Jurkat, Clone E6-1 (cell line): Measurements from ENCODE around the gene PPEF1.

Source experiments
- DNase-seq: peaks from one replicate; pipeline ENCODE4 v3.0.0-alpha.2; 2011; ENCODE audit warnings: low read depth, low spot score
- H3K4me3 ChIP-seq: 2 replicates; pipeline ENCODE4 v1.5.1; 2011; ENCODE audit warnings: mild to moderate bottlenecking, low read length, control low read depth, moderate library complexity

Gene PPEF1

DNA sequence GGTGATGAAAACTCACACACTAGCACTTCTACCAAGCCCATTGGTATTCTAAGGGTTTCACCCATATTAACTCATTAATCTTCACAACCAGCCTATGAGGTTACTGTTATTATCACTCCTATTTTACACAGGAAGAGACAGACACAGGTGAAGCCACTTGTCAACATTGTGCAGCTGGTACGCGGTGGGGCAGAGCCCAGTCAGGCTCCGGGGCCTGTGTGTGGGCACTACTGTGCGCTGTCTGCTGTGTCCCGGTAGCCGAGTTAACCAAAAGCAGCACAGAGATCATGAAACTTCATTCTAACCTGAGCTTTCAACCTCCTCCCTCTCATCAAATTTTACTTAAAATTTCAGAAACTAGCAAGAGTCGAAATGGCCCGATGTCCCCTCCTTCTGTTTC is 165.2 kb downstream of the PPEF1 start:
- no peak overlapping the region for H3K4me3 ChIP-seq
- DNase-seq: no peak

DNA sequence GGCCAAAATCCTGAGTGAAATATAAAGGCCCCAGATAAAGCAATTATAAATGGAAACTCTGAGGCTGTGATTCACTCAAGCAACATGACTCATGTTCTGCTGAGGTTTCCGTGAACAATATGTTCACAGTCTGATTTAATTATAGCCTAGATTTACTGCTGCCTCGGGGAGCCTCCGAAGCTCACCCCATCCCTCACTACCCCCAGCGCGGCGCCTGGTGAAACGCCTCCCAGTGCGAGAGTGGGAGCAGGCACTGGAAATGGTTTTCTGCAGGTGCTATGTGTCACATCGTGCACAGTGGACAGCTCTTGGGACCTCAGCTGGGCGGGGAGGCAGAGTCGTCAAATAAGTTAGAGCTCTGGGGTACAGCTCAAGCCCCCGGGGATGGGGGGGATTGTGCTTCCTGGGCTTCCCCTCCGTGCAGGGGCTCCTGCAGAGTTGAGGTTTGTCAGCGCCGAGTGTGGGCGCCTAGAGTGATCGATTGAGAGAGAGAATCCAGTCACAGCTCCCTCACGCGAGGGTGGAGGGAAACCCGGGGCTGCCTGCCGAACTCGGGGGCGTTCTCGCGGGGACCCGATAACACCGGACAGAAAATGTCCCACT is 165.8 kb downstream of the PPEF1 start:
- DNase-seq: no peak
- H3K4me3 ChIP-seq: no peak overlapping the region

DNA sequence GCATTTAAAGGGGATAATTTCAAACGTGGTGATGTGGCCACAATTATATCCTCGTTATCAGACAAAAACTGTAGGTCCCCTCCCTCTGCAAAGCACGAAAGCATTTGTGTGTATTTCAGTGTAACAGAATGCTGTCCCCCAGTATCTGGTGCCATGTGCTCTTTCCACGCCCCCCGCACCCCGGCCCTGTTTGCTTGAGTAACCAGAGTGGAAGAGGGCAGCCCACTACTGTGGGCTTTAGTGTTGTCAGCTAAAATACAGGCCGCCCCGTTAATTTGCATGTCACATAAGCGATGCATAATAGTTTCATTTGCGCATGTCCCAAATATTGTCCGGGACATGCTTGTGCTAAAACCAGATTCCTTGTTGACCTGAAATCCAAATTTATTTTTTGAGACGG is 166.4 kb downstream of the PPEF1 start:
- DNase-seq: no peak
- H3K4me3 ChIP-seq: no peak overlapping the region

DNA sequence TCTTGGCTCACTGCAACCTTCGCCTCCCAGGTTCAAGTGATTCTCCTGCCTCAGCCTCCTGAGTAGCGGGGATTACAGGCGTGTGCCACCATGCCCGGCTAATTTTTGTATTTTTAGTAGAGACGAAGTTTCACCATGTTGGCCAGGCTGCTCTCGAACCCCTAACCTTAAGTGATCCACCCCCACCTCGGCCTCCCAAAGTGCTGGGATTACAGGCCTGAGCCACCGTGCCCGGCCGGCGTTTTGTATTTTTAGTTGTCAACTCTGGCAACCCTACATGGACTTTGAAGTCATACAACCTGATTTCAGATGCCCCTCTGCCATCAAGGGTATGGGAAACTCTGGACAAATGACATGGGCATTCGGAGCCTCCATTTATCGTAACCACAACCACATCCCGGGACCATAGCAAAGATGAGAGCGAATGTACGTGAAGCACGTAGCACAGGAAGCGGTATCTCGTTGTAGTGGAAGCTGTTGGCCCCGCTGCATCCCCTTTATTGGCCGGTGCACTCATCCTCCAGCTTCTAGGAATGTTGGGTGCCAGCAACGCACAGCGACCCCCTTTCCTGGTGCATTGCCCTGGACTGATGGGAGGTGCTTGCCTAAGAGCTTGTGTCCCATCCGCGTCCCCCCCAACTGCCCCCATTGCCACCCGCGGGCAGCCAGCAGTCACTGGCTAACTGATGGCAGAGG is 167.3 kb downstream of the PPEF1 start:
- no peak for DNase-seq
- no peak overlapping the region for H3K4me3 ChIP-seq

DNA sequence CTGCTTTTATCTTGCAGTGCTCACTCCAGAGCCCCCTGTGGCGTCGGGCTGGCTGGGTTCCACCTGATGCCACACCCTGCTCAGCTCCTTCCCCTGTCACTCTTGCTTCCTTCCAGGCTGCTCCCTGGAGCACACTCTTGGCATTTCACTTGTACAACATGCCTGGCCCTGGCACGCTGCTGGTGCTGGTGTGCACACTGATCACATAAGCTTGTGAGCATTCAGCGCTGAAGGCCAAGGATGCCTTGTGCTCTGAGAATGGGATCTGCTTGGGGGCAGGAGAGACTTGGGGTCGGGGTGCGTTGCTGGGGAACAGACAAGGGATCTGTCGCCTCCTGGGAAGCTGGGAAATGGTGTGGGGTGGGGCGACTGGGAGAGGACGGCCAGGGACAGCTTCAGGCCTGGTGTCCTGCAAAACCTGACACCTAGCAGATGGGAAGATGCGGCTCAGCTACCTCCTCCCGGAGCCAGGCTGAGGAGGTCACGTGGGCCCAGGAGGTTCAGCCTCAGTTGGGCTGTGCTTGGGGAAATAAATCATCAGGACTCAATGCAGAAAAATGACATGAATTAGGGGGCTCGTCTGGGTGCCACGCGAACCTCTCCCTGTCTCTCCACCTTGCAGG is 167.9 kb downstream of the PPEF1 start:
- H3K4me3 ChIP-seq: no peak overlapping the region

DNA sequence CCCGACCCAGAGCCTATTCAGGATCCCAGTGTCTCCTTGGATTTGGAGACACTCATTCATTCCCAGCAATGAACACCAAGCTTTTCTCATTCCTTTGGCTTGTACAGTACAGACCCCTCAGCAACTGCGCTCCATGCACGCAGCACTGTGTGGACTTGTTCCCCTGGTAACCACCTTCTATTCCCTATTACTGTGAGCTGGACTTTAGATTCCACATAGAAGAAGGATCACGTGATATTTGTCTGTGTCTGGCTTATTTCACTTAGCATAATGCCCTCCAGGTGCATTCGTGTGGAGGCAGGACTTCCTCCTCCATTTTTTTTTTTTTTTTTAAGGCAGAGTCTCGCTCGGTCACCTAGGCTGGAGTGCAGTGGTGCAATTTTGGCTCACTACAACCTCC is 170.0 kb downstream of the PPEF1 start:
- no peak for DNase-seq
- no peak overlapping the region for H3K4me3 ChIP-seq

More for the DNA sequence above, 167.9 kb downstream of the PPEF1 start:
- DNase-seq: no peak
